Mesenchymal stem cell (in vitro differentiated cells and primary cell): Measurements from ENCODE around the gene AKT1S1.

Experiments
- DNase-seq: peaks from one replicate; pipeline ENCODE4 v3.0.0-alpha.2; 2013
- H2AFZ ChIP-seq: one replicate; pipeline ENCODE4 v1.6.1; 2013; ENCODE audit warnings: low read depth, mild to moderate bottlenecking, control low read depth, inconsistent platforms, low read length, moderate library complexity
- H2AK5ac ChIP-seq: 2 replicates; pipeline ENCODE4 v1.6.1; 2013; ENCODE audit warnings: low read length, moderate library complexity, mild to moderate bottlenecking, inconsistent platforms; ENCODE audit not compliant: severe bottlenecking
- H2BK120ac ChIP-seq: one replicate; pipeline ENCODE4 v1.6.1; 2013; ENCODE audit warnings: low read depth, mild to moderate bottlenecking, inconsistent platforms, low read length, moderate library complexity
- H2BK12ac ChIP-seq, 2 experiments: one replicate each; pipeline ENCODE4 v1.6.1; 2013; ENCODE audit warnings: inconsistent platforms in 2 of 2, low read length in 2 of 2, mild to moderate bottlenecking in 2 of 2, moderate library complexity in 2 of 2, control low read depth in 1 of 2
- H2BK15ac ChIP-seq: one replicate; pipeline ENCODE4 v1.6.1; 2013; ENCODE audit warnings: mild to moderate bottlenecking, low read depth, inconsistent platforms; ENCODE audit not compliant: poor library complexity, severe bottlenecking
- H2BK5ac ChIP-seq: 2 replicates; pipeline ENCODE4 v1.6.1; 2013; ENCODE audit warnings: low read depth, mild to moderate bottlenecking, low read length, control low read depth, inconsistent platforms; ENCODE audit not compliant: poor library complexity, severe bottlenecking
- H3K14ac ChIP-seq, 2 experiments: one replicate each; pipeline ENCODE4 v1.6.1; 2013; ENCODE audit warnings: inconsistent platforms in 2 of 2, low read length in 2 of 2, control low read depth in 1 of 2, mild to moderate bottlenecking in 1 of 2, moderate library complexity in 1 of 2
- H3K18ac ChIP-seq, 2 experiments: one replicate each; pipeline ENCODE4 v1.6.1; 2013; ENCODE audit warnings: inconsistent platforms in 2 of 2, low read length in 2 of 2, control low read depth in 1 of 2, low read depth in 1 of 2, mild to moderate bottlenecking in 1 of 2
- H3K23ac ChIP-seq, 2 experiments: one replicate each; pipeline ENCODE4 v1.6.1; 2013; ENCODE audit warnings: inconsistent platforms in 2 of 2, low read length in 2 of 2, mild to moderate bottlenecking in 2 of 2, moderate library complexity in 2 of 2, control low read depth in 1 of 2
- H3K27ac ChIP-seq: 2 replicates; pipeline ENCODE4 v1.5.1; 2013; ENCODE audit warnings: mild to moderate bottlenecking, moderate library complexity, low read length, control low read depth, inconsistent platforms; ENCODE audit not compliant: poor library complexity, severe bottlenecking
- H3K27me3 ChIP-seq, 2 experiments: 2 replicates each; pipeline versions ENCODE4 v1.6.1 to v1.7.0; 2013; ENCODE audit warnings: low read length in 2 of 2, mild to moderate bottlenecking in 2 of 2, moderate library complexity in 2 of 2, control low read depth in 1 of 2, inconsistent platforms in 1 of 2; ENCODE audit not compliant: control insufficient read depth in 1 of 2, insufficient read depth in 1 of 2
- H3K36me3 ChIP-seq, 2 experiments: 2 replicates each; pipeline versions ENCODE4 v1.6.1 to v1.7.0; 2013; ENCODE audit warnings: low read length in 2 of 2, control low read depth in 1 of 2, inconsistent platforms in 1 of 2, low read depth in 1 of 2, mild to moderate bottlenecking in 1 of 2; ENCODE audit not compliant: insufficient read depth in 2 of 2, control insufficient read depth in 1 of 2
- H3K4ac ChIP-seq, 2 experiments: one replicate each; pipeline ENCODE4 v1.6.1; 2013; ENCODE audit warnings: inconsistent platforms in 2 of 2, low read length in 2 of 2, mild to moderate bottlenecking in 2 of 2, moderate library complexity in 2 of 2, control low read depth in 1 of 2, low read depth in 1 of 2
- H3K4me1 ChIP-seq: 2 replicates; pipeline ENCODE4 v1.6.1; 2013; ENCODE audit warnings: low read depth, low read length, control low read depth; ENCODE audit not compliant: control insufficient read depth, insufficient read depth
- H3K4me2 ChIP-seq: 2 replicates; pipeline ENCODE4 v1.6.1; 2013; ENCODE audit warnings: low read length, mild to moderate bottlenecking, inconsistent platforms; ENCODE audit not compliant: poor library complexity, severe bottlenecking
- H3K4me3 ChIP-seq, 2 experiments: 2 replicates each; pipeline versions ENCODE4 v1.5.1 to v1.7.0; 2013; ENCODE audit warnings: low read length in 2 of 2, mild to moderate bottlenecking in 2 of 2, control low read depth in 1 of 2, low read depth in 1 of 2; ENCODE audit not compliant: insufficient read depth in 1 of 2
- H3K79me1 ChIP-seq: replicated peaks from 2 replicates; pipeline ENCODE4 v1.6.1; 2013; ENCODE audit warnings: mild to moderate bottlenecking, control low read depth, low read length, inconsistent platforms; ENCODE audit not compliant: poor library complexity, severe bottlenecking
- H3K9ac ChIP-seq: 2 replicates; pipeline ENCODE4 v1.7.0; 2013; ENCODE audit warnings: mild to moderate bottlenecking, low read length, moderate library complexity
- H3K9me3 ChIP-seq: 2 replicates; pipeline ENCODE4 v1.7.0; 2013; ENCODE audit warnings: mild to moderate bottlenecking, low read length; ENCODE audit not compliant: control insufficient read depth
- H4K8ac ChIP-seq: one replicate; pipeline ENCODE4 v1.6.1; 2013; ENCODE audit warnings: inconsistent platforms, mild to moderate bottlenecking, low read length, moderate library complexity
- H4K91ac ChIP-seq: one replicate; pipeline ENCODE4 v1.6.1; 2013; ENCODE audit warnings: mild to moderate bottlenecking, low read length, inconsistent platforms
- WGBS: methylation state at CpG from one replicate; pipeline ENCODE4 v1.1.7; 2013; ENCODE audit warnings: mixed read lengths; 5-methylcytosine and 5-hydroxymethylcytosine counted together

The AKT1S1 gene

GRCh38 chr19:49829200-49829599 lies 48.0 kb downstream of the AKT1S1 start:
- no peaks in the 10 kb centered on the region for H3K9me3 ChIP-seq
- H2BK5ac ChIP-seq, result no peak overlapping the region
- H3K9ac ChIP-seq, result no peak overlapping the region
- H3K4ac ChIP-seq, result no peak overlapping the region
- no peak overlapping the region for H3K27ac ChIP-seq
- DNase-seq, result no peak
- H3K4me2 ChIP-seq, result no peak overlapping the region
- WGBS, result 96% methylated on average over 8 of the region's 8 CpGs
- no peak overlapping the region for H2AK5ac ChIP-seq
- H3K79me1 ChIP-seq, result peaks cover 60% of the 10 kb centered on the region
- H3K23ac ChIP-seq, result no peak overlapping the region
- H3K27me3 ChIP-seq, result no peaks in the 10 kb centered on the region
- no peak overlapping the region for H2BK12ac ChIP-seq
- H4K91ac ChIP-seq, result no peak overlapping the region
- peaks cover 66 to 80% of the 10 kb centered on the region in 2 experiments for H3K36me3 ChIP-seq
- no peak overlapping the region for H2AFZ ChIP-seq
- peaks cover 24% of the 10 kb centered on the region for H3K4me1 ChIP-seq
- H2BK15ac ChIP-seq, result no peak overlapping the region
- H2BK120ac ChIP-seq, result no peak overlapping the region
- H3K4me3 ChIP-seq, result no peak overlapping the region
- H3K18ac ChIP-seq, result no peak overlapping the region
- no peak overlapping the region for H3K14ac ChIP-seq
- H4K8ac ChIP-seq, result no peak overlapping the region

DNA sequence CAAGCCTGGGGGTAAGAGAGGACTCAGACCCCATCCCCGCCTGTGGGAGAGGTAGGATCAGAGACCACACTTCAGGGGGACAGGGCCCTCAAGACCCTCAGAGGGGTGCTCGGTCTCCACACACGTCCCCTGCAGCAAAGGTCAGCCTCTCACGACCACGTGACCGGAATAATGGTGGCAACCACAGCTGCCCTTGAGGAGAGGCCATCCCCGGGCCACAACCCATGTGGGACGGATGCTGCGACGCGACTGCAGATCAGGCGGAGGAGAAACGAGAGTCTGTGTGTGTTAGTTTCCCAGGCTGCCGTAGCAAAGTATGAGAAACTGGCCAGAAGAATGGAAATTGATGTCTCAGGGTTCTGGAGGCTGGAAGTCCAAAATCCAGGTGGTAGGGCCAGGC lies 50.1 kb downstream of the AKT1S1 start:
- WGBS, result 96% methylated on average over 14 of the region's 14 CpGs
- Histone ChIP-seq H3K9ac (no peak overlapping the region), H3K23ac (no peak overlapping the region)

GRCh38 chr19:49824662-49825061 lies 52.5 kb downstream of the AKT1S1 start:
- Histone ChIP-seq H3K27me3 (no peaks in the 10 kb centered on the region), H2BK15ac (no peak overlapping the region), H2BK12ac (no peak overlapping the region), H2AK5ac (no peak overlapping the region), H4K8ac (no peak overlapping the region), H4K91ac (no peak overlapping the region), H3K4ac (no peak overlapping the region), H3K4me3 (no peak overlapping the region), H3K23ac (no peak overlapping the region), H3K9ac (no peak overlapping the region), H2BK120ac (no peak overlapping the region), H2AFZ (no peak overlapping the region), H3K14ac (no peak overlapping the region), H3K9me3 (no peaks in the 10 kb centered on the region), H3K4me2 (no peak overlapping the region), H3K18ac (no peak overlapping the region), H2BK5ac (no peak overlapping the region), H3K4me1 (peaks cover 12% of the 10 kb centered on the region), H3K27ac (no peak overlapping the region), H3K79me1 (peaks cover 53% of the 10 kb centered on the region), H3K36me3 (peaks cover 47 to 62% of the 10 kb centered on the region in 2 experiments)
- DNase-seq, result no peak
- WGBS, result 94% methylated on average over 6 of the region's 6 CpGs

More for the DNA sequence above, 50.1 kb downstream of the AKT1S1 start:
- Histone ChIP-seq H3K4me1 (peaks cover 18% of the 10 kb centered on the region), H3K27ac (no peak overlapping the region), H2BK5ac (no peak overlapping the region), H3K36me3 (peaks cover 58 to 75% of the 10 kb centered on the region in 2 experiments), H4K8ac (no peak overlapping the region), H3K4ac (no peak overlapping the region), H2BK15ac (no peak overlapping the region), H3K4me2 (no peak overlapping the region), H3K27me3 (no peaks in the 10 kb centered on the region), H2BK120ac (no peak overlapping the region), H3K14ac (no peak overlapping the region), H2AFZ (no peak overlapping the region), H3K9me3 (no peaks in the 10 kb centered on the region), H4K91ac (no peak overlapping the region), H3K79me1 (peaks cover 61% of the 10 kb centered on the region), H3K4me3 (no peak overlapping the region), H2AK5ac (no peak overlapping the region), H2BK12ac (no peak overlapping the region), H3K18ac (no peak overlapping the region)
- no peak for DNase-seq

GRCh38 chr19:49823472-49823871 lies 53.7 kb downstream of the AKT1S1 start:
- Histone ChIP-seq H3K4ac (no peak overlapping the region), H3K4me1 (peaks cover 16% of the 10 kb centered on the region), H3K79me1 (peaks cover 47% of the 10 kb centered on the region), H2AFZ (no peak overlapping the region), H2BK15ac (no peak overlapping the region), H2BK5ac (no peak overlapping the region), H3K23ac (no peak overlapping the region), H3K9me3 (no peaks in the 10 kb centered on the region), H3K18ac (no peak overlapping the region), H2BK12ac (no peak overlapping the region), H3K9ac (no peak overlapping the region), H3K36me3 (peaks cover 37 to 50% of the 10 kb centered on the region in 2 experiments), H3K14ac (no peak overlapping the region), H2AK5ac (no peak overlapping the region), H4K91ac (no peak overlapping the region), H2BK120ac (no peak overlapping the region), H3K27me3 (no peaks in the 10 kb centered on the region), H3K27ac (no peak overlapping the region), H4K8ac (no peak overlapping the region), H3K4me2 (no peak overlapping the region), H3K4me3 (no peak overlapping the region)
- DNase-seq, result no peak
- WGBS, result 95% methylated on average over 12 of the region's 12 CpGs
